Measurements from ENCODE around the gene DSTN.

The DSTN gene

GRCh38 chr20:17622851-17623508, 53.1 kb downstream of the DSTN start:
- Histone ChIP-seq H2AK5ac (ENCODE audit: low read depth, low read length) (no peak overlapping the region), H3K79me1 (ENCODE audit: low read depth, low read length) (no peaks in the 10 kb centered on the region), H3K4me1 (ENCODE audit: control insufficient read depth in 2 of 2, insufficient read depth in 1 of 2, low read depth in 1 of 2, low read length in 2 of 2) (peaks cover 0 to 3% of the 10 kb centered on the region in 2 donors), H2BK5ac (ENCODE audit: low read length) (no peak overlapping the region), H3K14ac (ENCODE audit: low read length) (no peak overlapping the region), H3K4ac (ENCODE audit: low read length) (no peak overlapping the region), H2AFZ (ENCODE audit: low read length) (no peak overlapping the region), H3K9ac (ENCODE audit: low read depth, low read length, poor library complexity) (peak overlapping the region; percentile 3), H3K36me3 (replicated peaks in 1 of 2; ENCODE audit: control insufficient read depth in 2 of 2, insufficient read depth in 2 of 2, low read length in 2 of 2) (peaks cover 28 to 45% of the 10 kb centered on the region in 2 donors), H2BK120ac (ENCODE audit: low read depth, low read length) (no peak overlapping the region), H3K4me2 (ENCODE audit: insufficient read depth, low read length, poor library complexity, severe bottlenecking) (no peak overlapping the region), H2BK12ac (ENCODE audit: low read length) (no peak overlapping the region), H4K8ac (ENCODE audit: low read depth, low read length) (no peak overlapping the region), H3K23ac (ENCODE audit: low read depth, low read length, poor library complexity) (no peak overlapping the region), H3K9me3 (replicated peaks in 1 of 2; ENCODE audit: control insufficient read depth in 2 of 2, insufficient read depth in 1 of 2, low read depth in 1 of 2, low read length in 2 of 2) (no peaks in the 10 kb centered on the region), H3K18ac (ENCODE audit: low read length) (no peak overlapping the region), H3K27ac (replicated peaks; ENCODE audit: low read length) (no peak overlapping the region), H4K91ac (ENCODE audit: low read depth, low read length, poor library complexity) (no peak overlapping the region), H3K27me3 (ENCODE audit: control insufficient read depth in 3 of 3, insufficient read depth in 3 of 3, low read depth in 1 of 3, low read length in 3 of 3) (no peaks in the 10 kb centered on the region), H2BK15ac (ENCODE audit: low read length) (no peak overlapping the region), H3K4me3 (ENCODE audit: low read length in 2 of 2) (no peak overlapping the region)
- WGBS, 2 donors (ENCODE audit: extremely low coverage in 2 of 2, insufficient read length in 2 of 2, insufficient replicate concordance in 1 of 2), result no CpG with 5 or more reads among the region's 9 CpGs
- no peak for DNase-seq (ENCODE audit: low spot score)

- H3K9ac ChIP-seq (ENCODE audit: low read depth, low read length, poor library complexity), result no peak overlapping the region
- H4K8ac ChIP-seq (ENCODE audit: low read depth, low read length), result peak overlapping the region; percentile 20
- H2BK12ac ChIP-seq (ENCODE audit: low read length), result no peak overlapping the region
- no peak overlapping the region for H3K23ac ChIP-seq (ENCODE audit: low read depth, low read length, poor library complexity)
- no peak overlapping the region for H3K4me2 ChIP-seq (ENCODE audit: insufficient read depth, low read length, poor library complexity, severe bottlenecking)
- H3K9me3 ChIP-seq (replicated peaks in 1 of 2; ENCODE audit: control insufficient read depth in 2 of 2, insufficient read depth in 1 of 2, low read depth in 1 of 2, low read length in 2 of 2), result no peaks in the 10 kb centered on the region
- H3K27ac ChIP-seq (replicated peaks; ENCODE audit: low read length), result no peak overlapping the region
- no peak overlapping the region for H2BK5ac ChIP-seq (ENCODE audit: low read length)
- no peak overlapping the region for H4K91ac ChIP-seq (ENCODE audit: low read depth, low read length, poor library complexity)
- no CpG with 5 or more reads among the region's 12 CpGs for WGBS, 2 donors (ENCODE audit: extremely low coverage in 2 of 2, insufficient read length in 2 of 2, insufficient replicate concordance in 1 of 2)
- no peak overlapping the region for H2AK5ac ChIP-seq (ENCODE audit: low read depth, low read length)
- H2AFZ ChIP-seq (ENCODE audit: low read length), result no peak overlapping the region
- H3K36me3 ChIP-seq (replicated peaks in 1 of 2; ENCODE audit: control insufficient read depth in 2 of 2, insufficient read depth in 2 of 2, low read length in 2 of 2), result peaks cover 28 to 41% of the 10 kb centered on the region in 2 donors
- no peaks in the 10 kb centered on the region for H3K27me3 ChIP-seq (ENCODE audit: control insufficient read depth in 3 of 3, insufficient read depth in 3 of 3, low read depth in 1 of 3, low read length in 3 of 3)
- H3K14ac ChIP-seq (ENCODE audit: low read length), result no peak overlapping the region
- no peak for DNase-seq (ENCODE audit: low spot score)
- no peak overlapping the region for H2BK120ac ChIP-seq (ENCODE audit: low read depth, low read length)
- H3K79me1 ChIP-seq (ENCODE audit: low read depth, low read length), result no peaks in the 10 kb centered on the region
- H3K4me3 ChIP-seq (ENCODE audit: low read length in 2 of 2), result no peak overlapping the region
- H3K18ac ChIP-seq (ENCODE audit: low read length), result peak overlapping the region; percentile 25
- no peak overlapping the region for H3K4ac ChIP-seq (ENCODE audit: low read length)
- peaks cover 0 to 3% of the 10 kb centered on the region in 2 donors for H3K4me1 ChIP-seq (ENCODE audit: control insufficient read depth in 2 of 2, insufficient read depth in 1 of 2, low read depth in 1 of 2, low read length in 2 of 2)
- H2BK15ac ChIP-seq (ENCODE audit: low read length), result no peak overlapping the region
Observed at GRCh38 chr20:17624070-17624469, 54.2 kb downstream of the DSTN start.

- no peak overlapping the region for H2BK15ac ChIP-seq (ENCODE audit: low read length)
- peak overlapping the region; percentile 44 for H3K23ac ChIP-seq (ENCODE audit: low read depth, low read length, poor library complexity)
- no peak overlapping the region for H3K18ac ChIP-seq (ENCODE audit: low read length)
- peaks cover under 1% of the 10 kb centered on the region for H3K79me1 ChIP-seq (ENCODE audit: low read depth, low read length)
- H3K36me3 ChIP-seq (replicated peaks in 1 of 2; ENCODE audit: control insufficient read depth in 2 of 2, insufficient read depth in 2 of 2, low read length in 2 of 2), result peaks cover 24 to 41% of the 10 kb centered on the region in 2 donors
- no peak overlapping the region for H2BK120ac ChIP-seq (ENCODE audit: low read depth, low read length)
- H2BK5ac ChIP-seq (ENCODE audit: low read length), result peak overlapping the region; percentile 89
- H3K4me3 ChIP-seq (ENCODE audit: low read length in 2 of 2), result no peak overlapping the region
- H2BK12ac ChIP-seq (ENCODE audit: low read length), result no peak overlapping the region
- no peak overlapping the region for H3K27ac ChIP-seq (replicated peaks; ENCODE audit: low read length)
- no peak for DNase-seq (ENCODE audit: low spot score)
- no peak overlapping the region for H3K9ac ChIP-seq (ENCODE audit: low read depth, low read length, poor library complexity)
- peaks cover 0 to 3% of the 10 kb centered on the region in 2 donors for H3K4me1 ChIP-seq (ENCODE audit: control insufficient read depth in 2 of 2, insufficient read depth in 1 of 2, low read depth in 1 of 2, low read length in 2 of 2)
- H2AFZ ChIP-seq (ENCODE audit: low read length), result no peak overlapping the region
- no peak overlapping the region for H3K14ac ChIP-seq (ENCODE audit: low read length)
- H3K9me3 ChIP-seq (replicated peaks in 1 of 2; ENCODE audit: control insufficient read depth in 2 of 2, insufficient read depth in 1 of 2, low read depth in 1 of 2, low read length in 2 of 2), result no peaks in the 10 kb centered on the region
- H2AK5ac ChIP-seq (ENCODE audit: low read depth, low read length), result no peak overlapping the region
- no peaks in the 10 kb centered on the region for H3K27me3 ChIP-seq (ENCODE audit: control insufficient read depth in 3 of 3, insufficient read depth in 3 of 3, low read depth in 1 of 3, low read length in 3 of 3)
- no peak overlapping the region for H3K4ac ChIP-seq (ENCODE audit: low read length)
- H4K91ac ChIP-seq (ENCODE audit: low read depth, low read length, poor library complexity), result no peak overlapping the region
- WGBS, 2 donors (ENCODE audit: extremely low coverage in 2 of 2, insufficient read length in 2 of 2, insufficient replicate concordance in 1 of 2), result no CpG with 5 or more reads among the region's 15 CpGs
- H3K4me2 ChIP-seq (ENCODE audit: insufficient read depth, low read length, poor library complexity, severe bottlenecking), result no peak overlapping the region
- peak overlapping the region; percentile 20 for H4K8ac ChIP-seq (ENCODE audit: low read depth, low read length)
Observed at GRCh38 chr20:17624551-17625245, 54.8 kb downstream of the DSTN start.

- Histone ChIP-seq H4K8ac (ENCODE audit: low read depth, low read length) (no peak overlapping the region), H3K4me3 (ENCODE audit: low read length in 2 of 2) (no peak overlapping the region), H3K36me3 (replicated peaks in 1 of 2; ENCODE audit: control insufficient read depth in 2 of 2, insufficient read depth in 2 of 2, low read length in 2 of 2) (peaks cover 21 to 40% of the 10 kb centered on the region in 2 donors), H3K23ac (ENCODE audit: low read depth, low read length, poor library complexity) (peak overlapping the region; percentile 44), H3K4ac (ENCODE audit: low read length) (no peak overlapping the region), H3K9ac (ENCODE audit: low read depth, low read length, poor library complexity) (peak overlapping the region; percentile 35), H3K4me1 (ENCODE audit: control insufficient read depth in 2 of 2, insufficient read depth in 1 of 2, low read depth in 1 of 2, low read length in 2 of 2) (peaks cover 0 to 3% of the 10 kb centered on the region in 2 donors), H3K27me3 (ENCODE audit: control insufficient read depth in 3 of 3, insufficient read depth in 3 of 3, low read depth in 1 of 3, low read length in 3 of 3) (no peaks in the 10 kb centered on the region), H3K27ac (replicated peaks; ENCODE audit: low read length) (no peak overlapping the region), H3K9me3 (replicated peaks in 1 of 2; ENCODE audit: control insufficient read depth in 2 of 2, insufficient read depth in 1 of 2, low read depth in 1 of 2, low read length in 2 of 2) (no peaks in the 10 kb centered on the region), H2BK120ac (ENCODE audit: low read depth, low read length) (no peak overlapping the region), H2BK15ac (ENCODE audit: low read length) (no peak overlapping the region), H3K79me1 (ENCODE audit: low read depth, low read length) (peaks cover 3% of the 10 kb centered on the region), H4K91ac (ENCODE audit: low read depth, low read length, poor library complexity) (no peak overlapping the region), H2BK12ac (ENCODE audit: low read length) (no peak overlapping the region), H2AFZ (ENCODE audit: low read length) (no peak overlapping the region), H3K14ac (ENCODE audit: low read length) (no peak overlapping the region), H2BK5ac (ENCODE audit: low read length) (no peak overlapping the region), H2AK5ac (ENCODE audit: low read depth, low read length) (no peak overlapping the region), H3K18ac (ENCODE audit: low read length) (no peak overlapping the region), H3K4me2 (ENCODE audit: insufficient read depth, low read length, poor library complexity, severe bottlenecking) (no peak overlapping the region)
- no CpG with 5 or more reads among the region's 27 CpGs for WGBS, 2 donors (ENCODE audit: extremely low coverage in 2 of 2, insufficient read length in 2 of 2, insufficient replicate concordance in 1 of 2)
- no peak for DNase-seq (ENCODE audit: low spot score)
Observed at GRCh38 chr20:17625246-17626051, 55.6 kb downstream of the DSTN start.
